ENCODE data around the gene SPSB3.

The SPSB3 gene

DNA sequence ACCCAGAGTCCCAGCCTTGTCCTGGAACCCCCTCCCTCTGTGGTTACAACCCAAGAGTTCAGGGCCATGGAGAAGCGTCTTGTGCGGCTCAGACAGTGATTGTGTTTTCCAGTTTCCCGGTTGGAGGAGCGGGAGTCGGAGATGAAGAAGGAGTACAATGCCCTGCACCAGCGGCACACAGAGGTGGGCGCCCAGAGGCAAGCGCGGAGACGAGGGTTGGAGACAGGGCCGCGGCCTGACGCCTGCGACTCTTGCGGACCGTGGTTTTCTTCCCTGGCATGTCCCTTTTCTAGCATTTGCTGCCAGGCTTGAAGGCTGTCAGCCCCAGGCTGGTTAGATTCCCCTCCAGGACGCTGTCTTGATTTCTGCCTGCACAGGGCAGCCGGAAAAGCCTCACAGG, 53.3 kb downstream of the SPSB3 start:
- TF ChIP-seq HOXA7 (CRISPR knock-in tag; IDR thresholded peaks at IDR 0.05; ENCODE audit: borderline replicate concordance) = no peak
- TF ChIP-seq, protein P1, sequence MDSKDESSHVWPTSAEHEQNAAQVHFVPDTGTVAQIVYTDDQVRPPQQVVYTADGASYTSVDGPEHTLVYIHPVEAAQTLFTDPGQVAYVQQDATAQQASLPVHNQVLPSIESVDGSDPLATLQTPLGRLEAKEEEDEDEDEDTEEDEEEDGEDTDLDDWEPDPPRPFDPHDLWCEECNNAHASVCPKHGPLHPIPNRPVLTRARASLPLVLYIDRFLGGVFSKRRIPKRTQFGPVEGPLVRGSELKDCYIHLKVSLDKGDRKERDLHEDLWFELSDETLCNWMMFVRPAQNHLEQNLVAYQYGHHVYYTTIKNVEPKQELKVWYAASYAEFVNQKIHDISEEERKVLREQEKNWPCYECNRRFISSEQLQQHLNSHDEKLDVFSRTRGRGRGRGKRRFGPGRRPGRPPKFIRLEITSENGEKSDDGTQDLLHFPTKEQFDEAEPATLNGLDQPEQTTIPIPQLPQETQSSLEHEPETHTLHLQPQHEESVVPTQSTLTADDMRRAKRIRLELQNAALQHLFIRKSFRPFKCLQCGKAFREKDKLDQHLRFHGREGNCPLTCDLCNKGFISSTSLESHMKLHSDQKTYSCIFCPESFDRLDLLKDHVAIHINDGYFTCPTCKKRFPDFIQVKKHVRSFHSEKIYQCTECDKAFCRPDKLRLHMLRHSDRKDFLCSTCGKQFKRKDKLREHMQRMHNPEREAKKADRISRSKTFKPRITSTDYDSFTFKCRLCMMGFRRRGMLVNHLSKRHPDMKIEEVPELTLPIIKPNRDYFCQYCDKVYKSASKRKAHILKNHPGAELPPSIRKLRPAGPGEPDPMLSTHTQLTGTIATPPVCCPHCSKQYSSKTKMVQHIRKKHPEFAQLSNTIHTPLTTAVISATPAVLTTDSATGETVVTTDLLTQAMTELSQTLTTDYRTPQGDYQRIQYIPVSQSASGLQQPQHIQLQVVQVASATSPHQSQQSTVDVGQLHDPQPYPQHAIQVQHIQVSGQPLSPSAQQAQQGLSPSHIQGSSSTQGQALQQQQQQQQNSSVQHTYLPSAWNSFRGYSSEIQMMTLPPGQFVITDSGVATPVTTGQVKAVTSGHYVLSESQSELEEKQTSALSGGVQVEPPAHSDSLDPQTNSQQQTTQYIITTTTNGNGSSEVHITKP (tag by site-specific recombination; IDR thresholded peaks at IDR 0.05) = no peak
- TF ChIP-seq ZNF292 (tag by site-specific recombination; IDR thresholded peaks at IDR 0.05; ENCODE audit: borderline replicate concordance, low read depth) = no peak
- no peak for TF ChIP-seq RBAK (tag by site-specific recombination; IDR thresholded peaks at IDR 0.05)
- no peak for TF ChIP-seq ZNF571 (tag by site-specific recombination; IDR thresholded peaks at IDR 0.05)
- no peak for TF ChIP-seq GLIS1 (tag by site-specific recombination; IDR thresholded peaks at IDR 0.05)
- TF ChIP-seq, protein P2, sequence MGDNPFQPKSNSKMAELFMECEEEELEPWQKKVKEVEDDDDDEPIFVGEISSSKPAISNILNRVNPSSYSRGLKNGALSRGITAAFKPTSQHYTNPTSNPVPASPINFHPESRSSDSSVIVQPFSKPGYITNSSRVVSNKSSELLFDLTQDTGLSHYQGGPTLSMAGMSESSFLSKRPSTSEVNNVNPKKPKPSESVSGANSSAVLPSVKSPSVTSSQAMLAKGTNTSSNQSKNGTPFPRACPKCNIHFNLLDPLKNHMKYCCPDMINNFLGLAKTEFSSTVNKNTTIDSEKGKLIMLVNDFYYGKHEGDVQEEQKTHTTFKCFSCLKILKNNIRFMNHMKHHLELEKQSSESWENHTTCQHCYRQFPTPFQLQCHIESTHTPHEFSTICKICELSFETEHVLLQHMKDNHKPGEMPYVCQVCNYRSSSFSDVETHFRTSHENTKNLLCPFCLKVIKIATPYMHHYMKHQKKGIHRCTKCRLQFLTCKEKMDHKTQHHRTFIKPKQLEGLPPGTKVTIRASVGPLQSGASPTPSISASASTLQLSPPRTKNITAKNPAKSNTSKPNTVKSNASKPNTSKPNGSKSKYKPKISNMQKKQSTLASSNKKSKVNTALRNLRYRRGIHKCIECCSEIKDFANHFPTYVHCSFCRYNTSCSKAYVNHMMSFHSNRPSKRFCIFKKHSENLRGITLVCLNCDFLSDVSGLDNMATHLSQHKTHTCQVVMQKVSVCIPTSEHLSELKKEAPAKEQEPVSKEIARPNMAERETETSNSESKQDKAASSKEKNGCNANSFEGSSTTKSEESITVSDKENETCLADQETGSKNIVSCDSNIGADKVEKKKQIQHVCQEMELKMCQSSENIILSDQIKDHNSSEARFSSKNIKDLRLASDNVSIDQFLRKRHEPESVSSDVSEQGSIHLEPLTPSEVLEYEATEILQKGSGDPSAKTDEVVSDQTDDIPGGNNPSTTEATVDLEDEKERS (tag by site-specific recombination; IDR thresholded peaks at IDR 0.05) = no peak
- TF ChIP-seq, protein P3, sequence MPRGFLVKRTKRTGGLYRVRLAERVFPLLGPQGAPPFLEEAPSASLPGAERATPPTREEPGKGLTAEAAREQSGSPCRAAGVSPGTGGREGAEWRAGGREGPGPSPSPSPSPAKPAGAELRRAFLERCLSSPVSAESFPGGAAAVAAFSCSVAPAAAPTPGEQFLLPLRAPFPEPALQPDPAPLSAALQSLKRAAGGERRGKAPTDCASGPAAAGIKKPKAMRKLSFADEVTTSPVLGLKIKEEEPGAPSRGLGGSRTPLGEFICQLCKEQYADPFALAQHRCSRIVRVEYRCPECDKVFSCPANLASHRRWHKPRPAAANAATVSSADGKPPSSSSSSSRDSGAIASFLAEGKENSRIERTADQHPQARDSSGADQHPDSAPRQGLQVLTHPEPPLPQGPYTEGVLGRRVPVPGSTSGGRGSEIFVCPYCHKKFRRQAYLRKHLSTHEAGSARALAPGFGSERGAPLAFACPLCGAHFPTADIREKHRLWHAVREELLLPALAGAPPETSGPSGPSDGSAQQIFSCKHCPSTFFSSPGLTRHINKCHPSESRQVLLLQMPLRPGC (tag by site-specific recombination; IDR thresholded peaks at IDR 0.05) = no peak
- no peak for TF ChIP-seq ZFP37 (tag by site-specific recombination; IDR thresholded peaks at IDR 0.05)
- no peak for TF ChIP-seq ZSCAN16 (tag by site-specific recombination; IDR thresholded peaks at IDR 0.05)
- no peak for TF ChIP-seq KLF1 (tag by site-specific recombination; IDR thresholded peaks at IDR 0.05)
- no peak for TF ChIP-seq ZNF529 (tag by site-specific recombination; IDR thresholded peaks at IDR 0.05; ENCODE audit: insufficient replicate concordance)
- no peak for TF ChIP-seq SP2 (tag by site-specific recombination; IDR thresholded peaks at IDR 0.05)
- TF ChIP-seq, protein P4, sequence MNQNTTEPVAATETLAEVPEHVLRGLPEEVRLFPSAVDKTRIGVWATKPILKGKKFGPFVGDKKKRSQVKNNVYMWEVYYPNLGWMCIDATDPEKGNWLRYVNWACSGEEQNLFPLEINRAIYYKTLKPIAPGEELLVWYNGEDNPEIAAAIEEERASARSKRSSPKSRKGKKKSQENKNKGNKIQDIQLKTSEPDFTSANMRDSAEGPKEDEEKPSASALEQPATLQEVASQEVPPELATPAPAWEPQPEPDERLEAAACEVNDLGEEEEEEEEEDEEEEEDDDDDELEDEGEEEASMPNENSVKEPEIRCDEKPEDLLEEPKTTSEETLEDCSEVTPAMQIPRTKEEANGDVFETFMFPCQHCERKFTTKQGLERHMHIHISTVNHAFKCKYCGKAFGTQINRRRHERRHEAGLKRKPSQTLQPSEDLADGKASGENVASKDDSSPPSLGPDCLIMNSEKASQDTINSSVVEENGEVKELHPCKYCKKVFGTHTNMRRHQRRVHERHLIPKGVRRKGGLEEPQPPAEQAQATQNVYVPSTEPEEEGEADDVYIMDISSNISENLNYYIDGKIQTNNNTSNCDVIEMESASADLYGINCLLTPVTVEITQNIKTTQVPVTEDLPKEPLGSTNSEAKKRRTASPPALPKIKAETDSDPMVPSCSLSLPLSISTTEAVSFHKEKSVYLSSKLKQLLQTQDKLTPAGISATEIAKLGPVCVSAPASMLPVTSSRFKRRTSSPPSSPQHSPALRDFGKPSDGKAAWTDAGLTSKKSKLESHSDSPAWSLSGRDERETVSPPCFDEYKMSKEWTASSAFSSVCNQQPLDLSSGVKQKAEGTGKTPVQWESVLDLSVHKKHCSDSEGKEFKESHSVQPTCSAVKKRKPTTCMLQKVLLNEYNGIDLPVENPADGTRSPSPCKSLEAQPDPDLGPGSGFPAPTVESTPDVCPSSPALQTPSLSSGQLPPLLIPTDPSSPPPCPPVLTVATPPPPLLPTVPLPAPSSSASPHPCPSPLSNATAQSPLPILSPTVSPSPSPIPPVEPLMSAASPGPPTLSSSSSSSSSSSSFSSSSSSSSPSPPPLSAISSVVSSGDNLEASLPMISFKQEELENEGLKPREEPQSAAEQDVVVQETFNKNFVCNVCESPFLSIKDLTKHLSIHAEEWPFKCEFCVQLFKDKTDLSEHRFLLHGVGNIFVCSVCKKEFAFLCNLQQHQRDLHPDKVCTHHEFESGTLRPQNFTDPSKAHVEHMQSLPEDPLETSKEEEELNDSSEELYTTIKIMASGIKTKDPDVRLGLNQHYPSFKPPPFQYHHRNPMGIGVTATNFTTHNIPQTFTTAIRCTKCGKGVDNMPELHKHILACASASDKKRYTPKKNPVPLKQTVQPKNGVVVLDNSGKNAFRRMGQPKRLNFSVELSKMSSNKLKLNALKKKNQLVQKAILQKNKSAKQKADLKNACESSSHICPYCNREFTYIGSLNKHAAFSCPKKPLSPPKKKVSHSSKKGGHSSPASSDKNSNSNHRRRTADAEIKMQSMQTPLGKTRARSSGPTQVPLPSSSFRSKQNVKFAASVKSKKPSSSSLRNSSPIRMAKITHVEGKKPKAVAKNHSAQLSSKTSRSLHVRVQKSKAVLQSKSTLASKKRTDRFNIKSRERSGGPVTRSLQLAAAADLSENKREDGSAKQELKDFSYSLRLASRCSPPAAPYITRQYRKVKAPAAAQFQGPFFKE (tag by site-specific recombination; IDR thresholded peaks at IDR 0.05; ENCODE audit: borderline replicate concordance) = no peak
- TF ChIP-seq ZNF302 (tag by site-specific recombination; IDR thresholded peaks at IDR 0.05; ENCODE audit: low read depth) = no peak
- TF ChIP-seq ZNF202 (tag by site-specific recombination; IDR thresholded peaks at IDR 0.05; ENCODE audit: borderline replicate concordance) = no peak
- no peak for TF ChIP-seq ZNF776 (tag by site-specific recombination; IDR thresholded peaks at IDR 0.05; ENCODE audit: borderline replicate concordance)
- TF ChIP-seq, protein P5, sequence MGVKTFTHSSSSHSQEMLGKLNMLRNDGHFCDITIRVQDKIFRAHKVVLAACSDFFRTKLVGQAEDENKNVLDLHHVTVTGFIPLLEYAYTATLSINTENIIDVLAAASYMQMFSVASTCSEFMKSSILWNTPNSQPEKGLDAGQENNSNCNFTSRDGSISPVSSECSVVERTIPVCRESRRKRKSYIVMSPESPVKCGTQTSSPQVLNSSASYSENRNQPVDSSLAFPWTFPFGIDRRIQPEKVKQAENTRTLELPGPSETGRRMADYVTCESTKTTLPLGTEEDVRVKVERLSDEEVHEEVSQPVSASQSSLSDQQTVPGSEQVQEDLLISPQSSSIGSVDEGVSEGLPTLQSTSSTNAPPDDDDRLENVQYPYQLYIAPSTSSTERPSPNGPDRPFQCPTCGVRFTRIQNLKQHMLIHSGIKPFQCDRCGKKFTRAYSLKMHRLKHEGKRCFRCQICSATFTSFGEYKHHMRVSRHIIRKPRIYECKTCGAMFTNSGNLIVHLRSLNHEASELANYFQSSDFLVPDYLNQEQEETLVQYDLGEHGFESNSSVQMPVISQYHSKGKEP (tag by site-specific recombination; IDR thresholded peaks at IDR 0.05) = no peak
- CTCF ChIA-PET = interaction anchor here (0.6 kb wide), 1 partner anchor 20 kb away, joined by 3 read pairs; no protein-coding TSS in a partner anchor
- Histone ChIP-seq H3K27ac (ENCODE audit: extremely low read depth, low read depth, low read length) (no peak overlapping the region), H3K36me3 (ENCODE audit: control insufficient read depth in 2 of 2, insufficient read depth in 1 of 2, low read length in 2 of 2) (peaks cover 6 to 81% of the 10 kb centered on the region in 2 experiments; a peak in 2 of 3 replicates), H3K4me3 (ENCODE audit: low read depth, low read length) (no peak overlapping the region), H3K4me1 (ENCODE audit: control insufficient read depth, insufficient read depth, low read length) (no peaks in the 10 kb centered on the region), H3K9me3 (ENCODE audit: control insufficient read depth, insufficient read depth, low read depth, low read length) (no peaks in the 10 kb centered on the region)
- POLR2A ChIA-PET = no interaction called here
